GM23338 (cell line): ENCODE data around the gene RANBP6. TPM values are rescaled to one million over a fixed set of nuclear protein-coding genes. Genes with fewer than 3 reads are reported as not detected.

Experiments
- ATAC-seq: fragments of 200-7000 bp; cut with Tn5 transposase; 3 replicates; pipeline ENCODE4 v1.9.1; 2020
- DNase-seq: peaks from one replicate; pipeline ENCODE4 v3.0.0-alpha.2; 2015; ENCODE audit warnings: low spot score
- H2AFZ ChIP-seq: fragments of 200-600 bp; sonication (generic); 2 replicates; pipeline ENCODE4 v1.8.0; 2016; ENCODE audit warnings: antibody characterized with exemption, mild to moderate bottlenecking, moderate library complexity
- H3F3A ChIP-seq: fragments of 200-600 bp; sonication (generic); replicated peaks from 2 replicates; pipeline ENCODE4 v1.8.0; 2017; ENCODE audit warnings: antibody characterized with exemption, mixed run types, low read depth
- H3K27ac ChIP-seq: fragments of 200-600 bp; sonication (generic); 2 replicates; pipeline ENCODE4 v1.6.1; 2016; ENCODE audit warnings: low read depth
- H3K27me3 ChIP-seq: fragments of 200-600 bp; sonication (generic); 2 replicates; pipeline ENCODE4 v1.8.0; 2016; ENCODE audit warnings: mild to moderate bottlenecking, mixed run types, moderate library complexity; ENCODE audit not compliant: insufficient read depth
- H3K36me3 ChIP-seq: fragments of 200-600 bp; sonication (generic); 2 replicates; pipeline ENCODE4 v1.8.0; 2016; ENCODE audit warnings: mild to moderate bottlenecking; ENCODE audit not compliant: insufficient read depth
- H3K4me1 ChIP-seq: fragments of 200-600 bp; sonication (generic); 2 replicates; pipeline ENCODE4 v1.8.0; 2016; ENCODE audit warnings: mild to moderate bottlenecking, moderate library complexity; ENCODE audit not compliant: insufficient read depth
- H3K4me2 ChIP-seq: fragments of 200-600 bp; sonication (generic); 2 replicates; pipeline ENCODE4 v1.7.1; 2017; ENCODE audit warnings: mixed run types
- H3K4me3 ChIP-seq: fragments of 200-600 bp; sonication (generic); 2 replicates; pipeline ENCODE4 v1.6.1; 2016; ENCODE audit warnings: mixed run types
- H3K79me2 ChIP-seq: fragments of 200-600 bp; sonication (generic); replicated peaks from 2 replicates; pipeline ENCODE4 v1.8.0; 2017; ENCODE audit warnings: mild to moderate bottlenecking; ENCODE audit not compliant: insufficient read depth
- H3K9me2 ChIP-seq: fragments of 200-600 bp; sonication (generic); 2 replicates; pipeline ENCODE4 v1.8.0; 2017; ENCODE audit not compliant: insufficient read depth
- H4K20me1 ChIP-seq: fragments of 200-600 bp; sonication (generic); replicated peaks from 2 replicates; pipeline ENCODE4 v1.8.0; 2017; ENCODE audit warnings: mild to moderate bottlenecking; ENCODE audit not compliant: insufficient read depth
- H3K27ac Mint-ChIP-seq: 2 replicates; pipeline ENCODE4 v1.8.0; 2020; ENCODE audit warnings: inconsistent platforms, mild to moderate bottlenecking, moderate library complexity, mixed read lengths
- H3K27me3 Mint-ChIP-seq: 3 replicates; pipeline ENCODE4 v1.8.0; 2022; ENCODE audit warnings: low read depth, mild to moderate bottlenecking, moderate library complexity, mixed read lengths, inconsistent platforms; ENCODE audit not compliant: insufficient read depth, poor library complexity
- H3K36me3 Mint-ChIP-seq: 3 replicates; pipeline ENCODE4 v1.8.0; 2021; ENCODE audit warnings: low read depth, mild to moderate bottlenecking, inconsistent platforms, moderate library complexity, mixed read lengths
- H3K4me1 Mint-ChIP-seq: 3 replicates; pipeline ENCODE4 v1.8.0; 2020; ENCODE audit warnings: mild to moderate bottlenecking, inconsistent platforms, mixed read lengths
- H3K4me3 Mint-ChIP-seq: 3 replicates; pipeline ENCODE4 v1.8.0; 2021; ENCODE audit warnings: moderate library complexity, mild to moderate bottlenecking, inconsistent platforms, mixed read lengths
- H3K9me3 Mint-ChIP-seq: 3 replicates; pipeline ENCODE4 v1.8.0; 2020; ENCODE audit warnings: moderate library complexity, mild to moderate bottlenecking, inconsistent platforms, mixed read lengths
- CREB1 ChIP-seq: fragments of 250-450 bp; sonication (Bioruptor Pico); IDR thresholded peaks from 2 replicates; pipeline ENCODE4 v1.5.0; 2020; ENCODE audit warnings: low read depth, mild to moderate bottlenecking, moderate library complexity
- CTCF ChIP-seq, 2 experiments: fragments of 200-600 bp in 1 of 2; sonication (generic) in 1 of 2; conservative IDR thresholded peaks; 2 replicates each; pipeline versions ENCODE4 v1.5.1 to v1.6.1; 2016 to 2017; ENCODE audit warnings: antibody characterized with exemption in 2 of 2, low read depth in 2 of 2, mild to moderate bottlenecking in 2 of 2, moderate library complexity in 1 of 2
- EZH2 ChIP-seq: fragments of 200-600 bp; sonication (generic); IDR thresholded peaks from one replicate; pipeline ENCODE4 v1.8.0; 2017; ENCODE audit warnings: antibody characterized with exemption, mild to moderate bottlenecking, low read depth; ENCODE audit not compliant: unreplicated experiment
- EZH2phosphoT487 ChIP-seq: fragments of 200-600 bp; sonication (generic); IDR thresholded peaks from one replicate; pipeline ENCODE4 v1.8.1; 2018; ENCODE audit warnings: antibody characterized with exemption; ENCODE audit not compliant: unreplicated experiment
- JUNB ChIP-seq: IDR thresholded peaks from one replicate; pipeline ENCODE4 v1.6.1; 2016; ENCODE audit warnings: antibody characterized with exemption; ENCODE audit not compliant: unreplicated experiment
- NANOG ChIP-seq: IDR thresholded peaks from 2 replicates; pipeline ENCODE4 v1.6.1; 2016; ENCODE audit warnings: antibody characterized with exemption, borderline replicate concordance
- POLR2AphosphoS5 ChIP-seq: IDR thresholded peaks from 2 replicates; pipeline ENCODE4 v1.6.1; 2016; ENCODE audit warnings: antibody characterized with exemption, low read depth
- REST ChIP-seq: IDR thresholded peaks from one replicate; pipeline ENCODE4 v1.6.1; 2018; ENCODE audit warnings: antibody characterized with exemption; ENCODE audit not compliant: unreplicated experiment
- STAT1 ChIP-seq: IDR thresholded peaks from one replicate; pipeline ENCODE4 v1.6.1; 2016; ENCODE audit warnings: antibody characterized with exemption; ENCODE audit not compliant: unreplicated experiment
- ZNF114 ChIP-seq: fragments of 250-450 bp; sonication (Bioruptor Pico); IDR thresholded peaks from 2 replicates; pipeline ENCODE4 v1.5.0; 2020; ENCODE audit warnings: mild to moderate bottlenecking, moderate library complexity
- ZNF331 ChIP-seq: fragments of 250-450 bp; sonication (Bioruptor Pico); IDR thresholded peaks from 2 replicates; pipeline ENCODE4 v1.5.0; 2020; ENCODE audit warnings: low read depth, mild to moderate bottlenecking, moderate library complexity
- ZNF462 ChIP-seq: fragments of 250-450 bp; sonication (Bioruptor Pico); IDR thresholded peaks from 2 replicates; pipeline ENCODE4 v1.5.0; 2020; ENCODE audit warnings: mild to moderate bottlenecking, moderate library complexity
- polyA plus RNA-seq: library from polyadenylated mRNA; unstranded; fragments of >200 nt; fragmentation: Nextera tagmentation; extraction: Ambion mirVana; gene quantifications from 2 replicates; pipeline ENCODE4 v1.2.1, GENCODE V29; 2016
- total RNA-seq: library from RNA; depleted of rRNA; stranded (reverse); fragments of >200 nt; shearing (Covaris generic); gene quantifications from 2 replicates; pipeline ENCODE4 v1.2.3, GENCODE V29; 2014
- TF ChIP-seq, protein P1 (sequence below): IDR thresholded peaks from 2 replicates; pipeline ENCODE4 v1.6.1; 2016; ENCODE audit warnings: antibody characterized with exemption

The RANBP6 gene
- total and polyA plus RNA-seq, 2 experiments from 2014 or later: 9.4 to 26.4 TPM

GRCh38 chr9:6036391-6036790 lies 21.0 kb upstream of the RANBP6 start:
- Mint-ChIP-seq H3K9me3 (no peaks in the 10 kb centered on the region), H3K27ac (no peak overlapping the region), H3K4me3 (no peak overlapping the region), H3K36me3 (no peaks in the 10 kb centered on the region), H3K4me1 (no peaks in the 10 kb centered on the region; the same call in 1 of the 3 replicates), H3K27me3 (peaks cover 6% of the 10 kb centered on the region)
- no peaks in the 10 kb centered on the region for H3K9me2 ChIP-seq
- no peak overlapping the region for H2AFZ ChIP-seq
- H3K4me2 ChIP-seq: no peak overlapping the region
- no peak for TF ChIP-seq STAT1
- TF ChIP-seq REST: no peak
- no peak for TF ChIP-seq ZNF114 (CRISPR knock-in tag)
- no peak for TF ChIP-seq ZNF331 (CRISPR knock-in tag)
- TF ChIP-seq CREB1 (CRISPR knock-in tag): no peak
- TF ChIP-seq EZH2: no peak
- no peak for TF ChIP-seq POLR2AphosphoS5
- TF ChIP-seq CTCF (conservative IDR thresholded peaks at IDR 0.05; ENCODE audit: low read depth in 2 of 2): no peak
- no peak for TF ChIP-seq ZNF462 (CRISPR knock-in tag)
- TF ChIP-seq EZH2phosphoT487: no peak
- no peak for TF ChIP-seq JUNB
- TF ChIP-seq, protein P1, sequence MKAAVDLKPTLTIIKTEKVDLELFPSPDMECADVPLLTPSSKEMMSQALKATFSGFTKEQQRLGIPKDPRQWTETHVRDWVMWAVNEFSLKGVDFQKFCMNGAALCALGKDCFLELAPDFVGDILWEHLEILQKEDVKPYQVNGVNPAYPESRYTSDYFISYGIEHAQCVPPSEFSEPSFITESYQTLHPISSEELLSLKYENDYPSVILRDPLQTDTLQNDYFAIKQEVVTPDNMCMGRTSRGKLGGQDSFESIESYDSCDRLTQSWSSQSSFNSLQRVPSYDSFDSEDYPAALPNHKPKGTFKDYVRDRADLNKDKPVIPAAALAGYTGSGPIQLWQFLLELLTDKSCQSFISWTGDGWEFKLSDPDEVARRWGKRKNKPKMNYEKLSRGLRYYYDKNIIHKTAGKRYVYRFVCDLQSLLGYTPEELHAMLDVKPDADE: no peak
- TF ChIP-seq NANOG: no peak
- H4K20me1 ChIP-seq: no peaks in the 10 kb centered on the region
- H3K27ac ChIP-seq: no peak overlapping the region
- H3K4me1 ChIP-seq: no peaks in the 10 kb centered on the region
- no peaks in the 10 kb centered on the region for H3K79me2 ChIP-seq
- DNase-seq: no peak
- no peaks in the 10 kb centered on the region for H3F3A ChIP-seq
- H3K36me3 ChIP-seq: no peaks in the 10 kb centered on the region
- no peaks in the 10 kb centered on the region for H3K27me3 ChIP-seq
- ATAC-seq: no peak
- no peak overlapping the region for H3K4me3 ChIP-seq
